Measurements from ENCODE around the gene UBAC2.

UBAC2 gene

DNA sequence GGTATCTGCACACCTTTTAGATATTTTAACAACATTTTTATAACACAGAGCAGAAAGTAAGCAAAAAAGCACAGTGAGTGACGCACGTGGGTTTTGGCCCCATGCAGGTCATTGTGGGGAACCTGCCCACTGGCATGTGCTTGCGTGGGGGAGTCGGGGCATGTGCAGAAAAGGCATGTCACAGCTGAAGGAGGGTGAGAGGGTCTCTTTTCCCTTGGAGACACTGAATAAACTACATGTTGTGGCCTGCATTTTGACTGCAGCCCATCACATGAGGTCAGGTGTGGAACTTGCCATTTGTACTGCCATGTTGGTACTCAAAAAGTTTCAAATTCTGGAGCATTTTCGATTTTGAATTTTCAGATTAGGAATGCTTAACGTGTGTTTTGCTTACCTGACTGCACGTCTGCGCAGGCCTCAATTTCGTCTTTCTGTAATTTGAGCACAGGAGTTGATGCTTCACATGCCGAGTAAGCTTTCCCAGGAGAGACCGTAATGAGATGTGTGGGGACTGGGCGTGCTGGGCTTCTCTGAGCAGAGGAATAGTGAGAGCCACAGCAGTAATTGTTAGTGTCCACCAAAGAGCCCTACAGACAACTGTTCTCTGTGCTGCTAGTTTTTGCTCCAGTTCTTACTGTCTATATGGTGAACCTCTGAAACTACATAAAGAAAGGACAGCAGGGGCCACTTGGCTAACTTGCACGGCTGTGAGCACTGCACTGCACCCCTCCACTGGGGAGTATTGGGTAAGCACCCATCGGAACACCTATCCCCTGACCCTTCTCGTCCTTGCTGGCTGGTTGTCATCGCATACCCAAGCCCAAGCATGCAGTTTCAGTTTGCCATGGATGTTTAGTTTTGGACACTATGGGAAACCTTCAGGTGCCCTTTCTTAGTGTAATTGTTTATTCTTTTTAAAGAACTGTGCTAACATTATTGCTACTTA, 179.5 kb downstream of the UBAC2 start:
- H2AFZ ChIP-seq: no peak overlapping the region
- no peak overlapping the region for H3K4me2 ChIP-seq (ENCODE audit: low read length)
- H3K27me3 ChIP-seq (ENCODE audit: control insufficient read depth, insufficient read depth, low read length): no peaks in the 10 kb centered on the region
- H3K9ac ChIP-seq: no peak overlapping the region
- TF ChIP-seq, protein P1, sequence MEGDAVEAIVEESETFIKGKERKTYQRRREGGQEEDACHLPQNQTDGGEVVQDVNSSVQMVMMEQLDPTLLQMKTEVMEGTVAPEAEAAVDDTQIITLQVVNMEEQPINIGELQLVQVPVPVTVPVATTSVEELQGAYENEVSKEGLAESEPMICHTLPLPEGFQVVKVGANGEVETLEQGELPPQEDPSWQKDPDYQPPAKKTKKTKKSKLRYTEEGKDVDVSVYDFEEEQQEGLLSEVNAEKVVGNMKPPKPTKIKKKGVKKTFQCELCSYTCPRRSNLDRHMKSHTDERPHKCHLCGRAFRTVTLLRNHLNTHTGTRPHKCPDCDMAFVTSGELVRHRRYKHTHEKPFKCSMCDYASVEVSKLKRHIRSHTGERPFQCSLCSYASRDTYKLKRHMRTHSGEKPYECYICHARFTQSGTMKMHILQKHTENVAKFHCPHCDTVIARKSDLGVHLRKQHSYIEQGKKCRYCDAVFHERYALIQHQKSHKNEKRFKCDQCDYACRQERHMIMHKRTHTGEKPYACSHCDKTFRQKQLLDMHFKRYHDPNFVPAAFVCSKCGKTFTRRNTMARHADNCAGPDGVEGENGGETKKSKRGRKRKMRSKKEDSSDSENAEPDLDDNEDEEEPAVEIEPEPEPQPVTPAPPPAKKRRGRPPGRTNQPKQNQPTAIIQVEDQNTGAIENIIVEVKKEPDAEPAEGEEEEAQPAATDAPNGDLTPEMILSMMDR (IDR thresholded peaks at IDR 0.05): no peak
- H3K9me3 ChIP-seq (ENCODE audit: control insufficient read depth, low read length): no peaks in the 10 kb centered on the region
- H3K27ac ChIP-seq: no peak overlapping the region
- H3K79me2 ChIP-seq: no peaks in the 10 kb centered on the region
- no peaks in the 10 kb centered on the region for H3K36me3 ChIP-seq (ENCODE audit: control insufficient read depth, insufficient read depth, low read length)
- H3K4me3 ChIP-seq (ENCODE audit: low read depth, low read length): no peak overlapping the region
- H3K4me1 ChIP-seq: no peaks in the 10 kb centered on the region

DNA sequence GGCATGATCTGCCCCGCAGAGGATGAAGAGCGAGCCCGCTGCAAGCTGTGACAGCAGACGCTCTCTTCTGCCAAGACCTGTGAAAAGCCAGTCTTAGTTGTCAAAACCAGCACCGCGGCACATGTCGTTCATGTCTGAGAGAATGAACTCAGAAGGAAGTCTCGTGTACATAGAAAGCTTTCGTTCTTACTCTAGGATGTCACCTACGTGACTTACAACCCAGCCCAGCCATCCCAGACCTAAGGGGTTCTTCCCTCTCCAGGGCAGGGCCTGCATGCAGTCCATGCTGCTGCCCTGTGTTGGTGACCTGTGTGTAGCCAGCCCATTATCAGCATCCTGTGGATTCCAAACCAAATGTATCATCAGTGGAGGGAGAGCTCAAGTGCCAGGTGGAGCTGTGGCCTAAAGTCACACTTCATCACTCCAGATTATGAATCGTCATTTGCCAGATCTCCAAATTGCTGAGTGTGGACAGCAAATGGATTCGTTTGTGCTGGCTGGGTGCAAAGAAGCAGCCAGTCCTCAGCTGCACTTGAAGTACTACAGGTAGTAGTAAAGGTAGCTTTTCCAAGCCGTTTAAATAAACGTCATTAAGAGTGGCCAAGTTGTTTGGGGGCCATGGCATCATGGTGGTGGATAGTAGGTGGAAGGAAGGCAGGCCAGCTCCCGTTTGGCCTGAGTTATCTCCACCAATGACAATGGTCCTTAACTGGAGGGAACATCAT, 180.4 kb downstream of the UBAC2 start:
- Histone ChIP-seq H3K79me2 (no peaks in the 10 kb centered on the region), H3K4me3 (ENCODE audit: low read depth, low read length) (no peak overlapping the region), H3K4me2 (ENCODE audit: low read length) (no peak overlapping the region), H3K4me1 (no peaks in the 10 kb centered on the region), H3K36me3 (ENCODE audit: control insufficient read depth, insufficient read depth, low read length) (no peaks in the 10 kb centered on the region), H3K27ac (no peak overlapping the region), H3K27me3 (ENCODE audit: control insufficient read depth, insufficient read depth, low read length) (no peaks in the 10 kb centered on the region), H3K9me3 (ENCODE audit: control insufficient read depth, low read length) (no peaks in the 10 kb centered on the region), H3K9ac (no peak overlapping the region), H2AFZ (no peak overlapping the region)
- TF ChIP-seq, protein P1 (IDR thresholded peaks at IDR 0.05): no peak

DNA sequence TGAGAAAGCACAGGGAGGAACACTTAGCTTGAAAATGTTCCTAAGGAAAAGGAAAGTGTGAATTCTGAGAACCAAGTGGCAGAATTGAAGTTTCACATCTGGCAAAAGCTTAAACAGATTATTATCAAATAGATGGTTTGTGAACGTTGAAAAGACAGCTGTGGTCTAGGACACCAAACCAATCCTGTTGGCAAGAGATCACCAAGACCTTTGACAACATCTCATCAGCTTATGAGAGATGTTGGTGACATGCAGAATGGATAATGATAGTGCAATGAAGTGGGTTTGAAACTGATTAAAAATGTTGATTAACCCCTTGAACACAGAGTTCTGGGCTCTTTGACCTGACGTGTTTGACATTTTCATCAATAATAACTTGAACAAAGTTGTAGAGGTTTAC, 181.1 kb downstream of the UBAC2 start:
- Histone ChIP-seq H3K36me3 (ENCODE audit: control insufficient read depth, insufficient read depth, low read length) (no peaks in the 10 kb centered on the region), H3K27ac (no peak overlapping the region), H3K4me1 (no peaks in the 10 kb centered on the region), H3K79me2 (no peaks in the 10 kb centered on the region), H2AFZ (no peak overlapping the region), H3K9ac (no peak overlapping the region), H3K9me3 (ENCODE audit: control insufficient read depth, low read length) (no peaks in the 10 kb centered on the region), H3K4me2 (ENCODE audit: low read length) (no peak overlapping the region), H3K4me3 (ENCODE audit: low read depth, low read length) (no peak overlapping the region), H3K27me3 (ENCODE audit: control insufficient read depth, insufficient read depth, low read length) (no peaks in the 10 kb centered on the region)
- TF ChIP-seq, protein P1 (IDR thresholded peaks at IDR 0.05): no peak

DNA sequence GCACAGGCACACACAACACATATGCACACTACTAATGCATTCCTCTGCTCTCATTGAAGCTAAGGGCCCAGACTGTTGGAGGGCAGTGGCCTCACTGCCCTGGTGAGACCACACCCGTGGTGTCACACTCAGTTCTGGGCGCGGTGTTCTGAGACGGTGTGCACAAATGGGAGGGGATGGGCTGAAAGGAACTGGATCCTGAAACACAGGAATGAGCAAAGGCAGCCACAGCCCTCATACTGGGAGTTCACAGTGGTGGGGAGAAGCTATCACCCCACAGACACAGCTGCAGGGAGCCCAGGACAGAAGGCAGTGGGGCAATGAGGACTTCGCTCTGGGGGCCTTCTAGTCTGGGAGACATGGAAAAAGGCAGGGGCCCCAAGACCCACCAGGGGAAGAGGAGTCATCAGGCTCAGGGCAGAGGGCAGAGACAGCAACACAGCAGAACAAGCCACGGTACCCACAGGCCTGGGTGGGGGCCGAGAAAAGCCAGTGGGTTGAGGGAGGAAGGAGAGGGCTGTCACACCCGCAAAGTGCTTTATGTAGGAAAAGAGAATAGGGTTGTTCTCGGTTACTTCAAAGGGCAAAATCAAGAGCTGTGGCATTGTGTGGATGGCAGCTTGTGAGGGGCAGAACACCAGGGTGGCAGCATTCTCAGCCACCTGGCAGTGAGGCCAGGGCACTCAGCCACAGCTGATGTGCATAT, 181.9 kb downstream of the UBAC2 start:
- no peaks in the 10 kb centered on the region for H3K79me2 ChIP-seq
- H3K9me3 ChIP-seq (ENCODE audit: control insufficient read depth, low read length): no peaks in the 10 kb centered on the region
- no peaks in the 10 kb centered on the region for H3K4me1 ChIP-seq
- no peak overlapping the region for H3K9ac ChIP-seq
- H3K4me2 ChIP-seq (ENCODE audit: low read length): no peak overlapping the region
- H2AFZ ChIP-seq: no peak overlapping the region
- TF ChIP-seq, protein P1 (IDR thresholded peaks at IDR 0.05): no peak
- H3K36me3 ChIP-seq (ENCODE audit: control insufficient read depth, insufficient read depth, low read length): no peaks in the 10 kb centered on the region
- H3K27ac ChIP-seq: no peak overlapping the region
- no peak overlapping the region for H3K4me3 ChIP-seq (ENCODE audit: low read depth, low read length)
- no peaks in the 10 kb centered on the region for H3K27me3 ChIP-seq (ENCODE audit: control insufficient read depth, insufficient read depth, low read length)
